Measurements from ENCODE around the gene MOK.

Gene MOK

DNA sequence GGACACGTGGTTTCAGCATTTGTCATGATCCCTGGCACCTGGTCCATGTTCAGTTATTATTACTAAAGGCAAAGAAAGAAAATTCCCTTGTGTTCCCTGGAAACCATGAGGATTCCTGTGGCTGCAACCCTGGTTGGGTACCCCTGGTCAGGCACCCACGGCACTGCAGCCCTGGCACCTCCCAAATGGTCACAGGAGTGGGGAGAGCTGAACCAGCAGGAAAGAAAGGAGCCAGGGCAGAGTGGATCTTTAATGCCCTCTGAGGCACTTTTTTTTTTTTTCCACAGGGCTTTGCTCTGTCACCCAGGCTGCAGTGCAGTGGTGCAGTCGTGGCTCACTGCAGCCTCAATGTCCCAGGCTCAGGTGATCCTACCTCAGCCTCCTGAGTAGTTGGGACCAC is 40.3 kb upstream of the MOK start:
- H3K4me3 ChIP-seq (ENCODE audit: low read length): no peak overlapping the region
- TF ChIP-seq, protein P1, sequence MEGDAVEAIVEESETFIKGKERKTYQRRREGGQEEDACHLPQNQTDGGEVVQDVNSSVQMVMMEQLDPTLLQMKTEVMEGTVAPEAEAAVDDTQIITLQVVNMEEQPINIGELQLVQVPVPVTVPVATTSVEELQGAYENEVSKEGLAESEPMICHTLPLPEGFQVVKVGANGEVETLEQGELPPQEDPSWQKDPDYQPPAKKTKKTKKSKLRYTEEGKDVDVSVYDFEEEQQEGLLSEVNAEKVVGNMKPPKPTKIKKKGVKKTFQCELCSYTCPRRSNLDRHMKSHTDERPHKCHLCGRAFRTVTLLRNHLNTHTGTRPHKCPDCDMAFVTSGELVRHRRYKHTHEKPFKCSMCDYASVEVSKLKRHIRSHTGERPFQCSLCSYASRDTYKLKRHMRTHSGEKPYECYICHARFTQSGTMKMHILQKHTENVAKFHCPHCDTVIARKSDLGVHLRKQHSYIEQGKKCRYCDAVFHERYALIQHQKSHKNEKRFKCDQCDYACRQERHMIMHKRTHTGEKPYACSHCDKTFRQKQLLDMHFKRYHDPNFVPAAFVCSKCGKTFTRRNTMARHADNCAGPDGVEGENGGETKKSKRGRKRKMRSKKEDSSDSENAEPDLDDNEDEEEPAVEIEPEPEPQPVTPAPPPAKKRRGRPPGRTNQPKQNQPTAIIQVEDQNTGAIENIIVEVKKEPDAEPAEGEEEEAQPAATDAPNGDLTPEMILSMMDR (conservative IDR thresholded peaks at IDR 0.05; ENCODE audit: low read length): no peak
- DNase-seq (ENCODE audit: low read depth): no peak

DNA sequence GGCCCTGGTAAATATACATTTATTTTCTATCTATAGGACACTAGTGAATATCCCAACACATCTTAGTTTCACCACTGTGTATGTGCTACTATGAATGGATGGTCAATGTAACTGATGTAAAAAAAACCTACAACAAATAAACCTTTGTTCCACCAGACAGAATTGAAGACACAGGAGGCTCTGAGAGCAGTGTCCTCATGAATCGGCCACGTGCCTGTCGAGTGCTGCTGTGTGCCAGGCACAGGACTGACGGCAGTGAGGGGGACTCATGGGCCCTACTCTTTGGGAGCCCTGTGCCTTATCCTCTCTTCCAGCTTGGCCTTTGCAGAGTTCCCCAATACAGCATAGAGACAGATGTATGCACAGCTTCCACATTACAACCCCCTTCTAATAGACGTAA is 39.5 kb upstream of the MOK start:
- no peak overlapping the region for H3K4me3 ChIP-seq (ENCODE audit: low read length)
- no peak for DNase-seq (ENCODE audit: low read depth)
- TF ChIP-seq, protein P1 (conservative IDR thresholded peaks at IDR 0.05; ENCODE audit: low read length): no peak

DNA sequence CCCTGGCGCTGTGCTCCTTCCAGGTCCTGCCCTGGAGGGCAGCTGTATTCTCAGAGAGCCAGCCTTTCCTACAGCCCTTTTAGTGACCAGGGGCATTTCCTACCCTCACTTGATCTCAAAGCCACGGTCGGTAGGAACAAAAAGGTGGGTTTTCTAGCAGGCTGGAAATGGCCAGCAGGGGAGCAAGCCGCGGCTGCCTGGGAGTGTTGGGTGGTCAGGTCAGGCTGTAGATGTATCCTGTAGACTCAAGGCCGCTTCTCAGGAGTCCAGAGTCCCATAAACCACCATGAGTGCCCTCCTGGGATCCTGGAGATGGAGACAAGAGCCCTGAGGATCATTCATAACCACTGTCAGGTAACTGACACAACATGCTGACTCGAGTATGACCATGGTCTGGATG is 39.1 kb upstream of the MOK start:
- TF ChIP-seq, protein P1 (conservative IDR thresholded peaks at IDR 0.05; ENCODE audit: low read length): no peak
- H3K4me3 ChIP-seq (ENCODE audit: low read length): no peak overlapping the region
- DNase-seq (ENCODE audit: low read depth): no peak

DNA sequence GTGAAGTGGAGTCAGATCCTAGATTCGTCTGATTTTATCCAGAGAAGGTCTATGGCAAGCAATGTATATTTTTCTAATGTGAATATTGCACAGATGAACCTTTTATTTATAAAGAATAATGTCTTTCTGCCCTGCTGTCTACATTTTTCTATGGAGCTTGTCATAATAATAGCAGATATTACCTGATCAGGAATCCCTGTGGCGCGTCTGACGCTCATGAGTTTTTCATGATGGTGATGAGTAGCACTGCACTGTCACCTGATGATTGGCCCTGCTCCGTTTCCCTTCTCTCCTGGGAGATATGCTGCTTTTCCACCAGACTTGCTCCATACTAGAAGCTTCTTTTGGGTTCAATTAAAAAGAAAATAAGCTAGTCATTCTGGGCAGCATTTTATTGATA is 37.3 kb upstream of the MOK start:
- TF ChIP-seq, protein P1 (conservative IDR thresholded peaks at IDR 0.05; ENCODE audit: low read length): no peak
- no peak overlapping the region for H3K4me3 ChIP-seq (ENCODE audit: low read length)
- DNase-seq (ENCODE audit: low read depth): no peak

DNA sequence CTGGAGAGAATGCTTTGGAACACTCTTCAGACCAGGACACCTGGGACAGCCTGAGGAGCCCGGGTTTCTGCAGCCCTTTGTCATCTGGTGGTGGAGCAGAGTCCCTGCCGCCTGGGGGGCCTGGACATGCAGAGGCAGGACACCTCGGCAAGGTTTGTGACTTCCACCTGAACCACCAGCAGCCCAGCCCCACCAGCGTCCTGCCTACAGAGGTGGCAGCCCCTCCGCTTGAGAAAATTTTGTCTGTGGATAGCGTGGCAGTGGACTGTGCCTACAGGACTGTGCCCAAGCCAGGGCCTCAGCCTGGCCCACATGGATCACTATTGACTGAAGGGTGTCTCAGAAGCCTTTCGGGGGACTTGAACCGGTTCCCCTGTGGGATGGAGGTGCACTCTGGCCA is 36.6 kb upstream of the MOK start:
- TF ChIP-seq, protein P1 (conservative IDR thresholded peaks at IDR 0.05; ENCODE audit: low read length): no peak
- no peak overlapping the region for H3K4me3 ChIP-seq (ENCODE audit: low read length)
- DNase-seq (ENCODE audit: low read depth): no peak

DNA sequence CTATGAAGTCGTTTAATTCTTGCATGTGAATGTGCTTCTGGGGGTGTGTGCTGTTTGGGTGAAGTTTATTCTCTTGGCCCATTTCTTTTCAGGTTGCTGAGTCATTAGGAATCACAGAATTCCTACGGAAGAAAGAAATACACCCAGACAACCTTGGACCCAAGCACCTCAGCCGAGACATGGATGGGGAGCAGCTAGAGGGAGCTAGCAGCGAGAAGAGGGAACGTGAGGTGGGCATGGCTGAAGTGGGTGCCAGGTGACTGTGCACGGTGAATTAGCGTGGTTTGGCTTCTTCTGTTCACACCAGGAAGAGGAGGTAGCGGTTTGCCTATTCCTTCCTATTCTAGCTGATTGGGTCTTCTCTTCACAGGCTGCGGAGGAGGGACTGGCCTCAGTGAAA is 33.8 kb upstream of the MOK start:
- no peak overlapping the region for H3K4me3 ChIP-seq (ENCODE audit: low read length)
- TF ChIP-seq, protein P1 (conservative IDR thresholded peaks at IDR 0.05; ENCODE audit: low read length): no peak
- no peak for DNase-seq (ENCODE audit: low read depth)

DNA sequence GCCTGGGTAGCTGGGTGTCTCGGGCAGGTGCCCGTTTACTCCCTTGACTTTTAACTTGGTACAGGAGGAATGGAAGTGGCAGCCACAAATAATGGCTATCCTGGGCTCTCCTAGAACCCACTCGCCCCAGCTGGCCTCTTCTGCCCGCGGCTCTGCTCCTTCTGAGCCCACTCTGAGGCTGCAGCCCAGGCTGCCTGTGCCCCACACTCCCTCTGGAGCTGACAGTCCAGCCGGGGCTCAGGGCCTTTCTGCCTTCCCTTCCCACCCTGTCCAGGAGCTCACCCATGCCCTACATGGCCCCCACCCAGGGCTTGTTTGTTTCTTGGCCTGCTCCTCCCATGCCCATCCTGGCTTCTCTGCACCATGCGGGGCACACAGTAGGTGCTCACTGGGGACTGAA is 30.2 kb upstream of the MOK start:
- DNase-seq (ENCODE audit: low read depth): no peak
- TF ChIP-seq, protein P1 (conservative IDR thresholded peaks at IDR 0.05; ENCODE audit: low read length): no peak
- H3K4me3 ChIP-seq (ENCODE audit: low read length): no peak overlapping the region
